PC-9 (cell line): Measurements from ENCODE around the gene OAF. TPM values are rescaled to one million over a fixed set of nuclear protein-coding genes. Genes with fewer than 3 reads are reported as not detected.

Source experiments
- BruUV-seq: library from RNA; stranded (reverse); fragments of 400-500 nt; replicated peaks from 2 replicates; lab custom pipeline; 2021; lab: Mats Ljungman, UMichigan
- CTCF ChIA-PET: fragments of 300-600 bp; sonication (Branson Sonifier 250); formaldehyde crosslinking; loops from one replicate; lab custom pipeline; 2022; ENCODE audit warnings: antibody characterized with exemption; lab: Charles Lee
- POLR2A ChIA-PET: fragments of 300-600 bp; sonication (Branson Sonifier 250); formaldehyde crosslinking; loops from one replicate; lab custom pipeline; 2022; ENCODE audit warnings: antibody characterized with exemption; ENCODE audit not compliant: unreplicated experiment; lab: Charles Lee
- DNase-seq, 2 experiments: peaks; one replicate each; pipeline versions ENCODE4 v3.0.0 to v3.0.0-alpha.2; 2015 to 2022; ENCODE audit warnings: mixed read lengths in 1 of 2
- H2AFZ ChIP-seq: fragments of 200-600 bp; sonication (generic); 2 replicates; pipeline ENCODE4 v1.8.1; 2017; ENCODE audit warnings: antibody characterized with exemption
- H3F3A ChIP-seq: fragments of 200-600 bp; sonication (generic); 2 replicates; pipeline ENCODE4 v1.8.1; 2017; ENCODE audit warnings: antibody characterized with exemption, mild to moderate bottlenecking, low read depth; ENCODE audit not compliant: insufficient read depth
- H3K27ac ChIP-seq: fragments of 200-600 bp; sonication (generic); 2 replicates; pipeline ENCODE4 v1.6.1; 2016; ENCODE audit warnings: mixed run types
- H3K27me3 ChIP-seq: fragments of 200-600 bp; sonication (generic); 2 replicates; pipeline ENCODE4 v1.6.1; 2016; ENCODE audit warnings: low read depth, mixed run types; ENCODE audit not compliant: insufficient read depth
- H3K36me3 ChIP-seq: fragments of 200-600 bp; sonication (generic); 2 replicates; pipeline ENCODE4 v1.6.1; 2016; ENCODE audit warnings: low read depth, mixed run types
- H3K4me1 ChIP-seq: fragments of 200-600 bp; sonication (generic); replicated peaks from 2 replicates; pipeline ENCODE4 v1.6.1; 2016; ENCODE audit warnings: mixed run types; ENCODE audit not compliant: insufficient read depth
- H3K4me2 ChIP-seq: fragments of 200-600 bp; sonication (generic); 2 replicates; pipeline ENCODE4 v1.6.1; 2017; ENCODE audit warnings: mixed run types
- H3K4me3 ChIP-seq: fragments of 200-600 bp; sonication (generic); 2 replicates; pipeline ENCODE4 v1.6.1; 2016; ENCODE audit warnings: mixed run types
- H3K79me2 ChIP-seq: fragments of 200-600 bp; sonication (generic); 2 replicates; pipeline ENCODE4 v1.6.1; 2017; ENCODE audit warnings: low read depth, mixed run types
- H3K9me2 ChIP-seq: fragments of 200-600 bp; sonication (generic); 2 replicates; pipeline ENCODE4 v1.8.1; 2017; ENCODE audit warnings: mild to moderate bottlenecking; ENCODE audit not compliant: insufficient read depth
- H3K9me3 ChIP-seq: fragments of 200-600 bp; sonication (generic); 2 replicates; pipeline ENCODE4 v1.8.1; 2016; ENCODE audit warnings: low read depth; ENCODE audit not compliant: insufficient read depth
- H4K20me1 ChIP-seq: fragments of 200-600 bp; sonication (generic); 2 replicates; pipeline ENCODE4 v1.8.1; 2017; ENCODE audit not compliant: insufficient read depth
- CTCF ChIP-seq: fragments of 200-600 bp; sonication (generic); conservative IDR thresholded peaks from 2 replicates; pipeline ENCODE4 v1.6.1; 2017; ENCODE audit warnings: mixed run types, antibody characterized with exemption, mild to moderate bottlenecking, moderate library complexity
- EZH2 ChIP-seq: fragments of 200-600 bp; sonication (generic); IDR thresholded peaks from 2 replicates; pipeline ENCODE4 v1.8.0; 2017; ENCODE audit warnings: antibody characterized with exemption, low read depth
- intact Hi-C: fragments of 100-400 bp; cut with micrococcal nuclease; formaldehyde crosslinking; loops from one replicate; pipeline ENCODE4 v1.10.0; 2022; ENCODE audit not compliant: unreplicated experiment
- total RNA-seq: library from RNA; stranded (reverse); gene quantifications from 2 replicates; pipeline ENCODE4 v1.2.3, GENCODE V29; 2021

Gene OAF
- total RNA-seq, 1 experiment from 2014 or later, result 45.6 TPM

DNA sequence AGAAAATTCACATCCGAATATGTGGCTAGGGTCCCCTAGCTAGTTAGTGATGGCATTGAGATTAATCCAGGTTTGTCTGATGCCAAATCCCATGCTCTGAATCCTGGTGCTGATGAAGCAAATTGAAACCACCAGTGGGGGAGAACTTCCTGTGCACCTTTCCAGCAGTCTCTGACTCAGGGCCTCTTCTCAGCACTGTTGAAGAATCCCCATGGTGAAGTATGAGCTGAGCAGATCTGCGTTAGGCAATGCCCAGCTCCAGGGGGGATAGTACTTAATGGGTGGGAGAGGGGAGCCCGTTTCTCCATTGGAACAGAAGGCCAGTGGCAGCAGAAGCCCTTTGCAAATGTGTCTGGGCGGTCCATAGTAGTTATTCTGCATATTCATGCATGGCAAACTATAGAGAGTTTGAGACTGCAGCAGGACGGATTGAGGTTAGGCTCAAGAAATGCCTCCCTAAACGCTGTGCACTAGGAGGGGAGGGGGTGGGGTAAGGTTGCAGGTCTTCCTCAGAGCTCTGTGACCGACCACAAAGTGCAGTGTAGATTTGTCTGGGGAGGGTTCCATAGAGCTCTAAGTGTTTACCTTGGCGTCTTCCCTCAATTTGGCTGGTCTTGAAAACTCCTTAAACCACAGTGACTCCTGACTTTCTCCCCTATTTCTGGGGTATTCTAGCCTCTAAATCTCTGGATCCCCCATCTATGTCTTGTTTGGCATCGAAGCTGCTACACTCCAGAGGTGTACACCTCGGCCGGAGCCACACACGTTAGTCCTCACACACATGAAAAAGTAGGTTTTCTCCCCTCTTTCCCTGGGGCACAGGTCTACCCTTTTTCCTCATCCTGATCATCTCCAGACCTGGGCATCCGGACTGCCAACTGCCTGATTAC lies 33.9 kb downstream of the OAF start:
- H3K9me3 ChIP-seq, result no peaks in the 10 kb centered on the region
- ChIA-PET CTCF (interaction anchor here (0.6 kb wide), 1 partner anchor 338 kb away, joined by 3 read pairs; no protein-coding TSS in a partner anchor), POLR2A (no interaction called here)
- no peaks in the 10 kb centered on the region for H3K9me2 ChIP-seq
- H4K20me1 ChIP-seq, result no peaks in the 10 kb centered on the region
- no peak for DNase-seq
- intact Hi-C loops, result no loop called here
- H3F3A ChIP-seq, result peaks cover 13% of the 10 kb centered on the region
- H3K27ac ChIP-seq, result no peak overlapping the region
- TF ChIP-seq CTCF (no peak), EZH2 (no peak)
- H3K79me2 ChIP-seq, result no peaks in the 10 kb centered on the region
- H3K4me3 ChIP-seq, result no peak overlapping the region
- H3K4me1 ChIP-seq, result peaks cover 15% of the 10 kb centered on the region
- no peak overlapping the region for H2AFZ ChIP-seq
- no peaks in the 10 kb centered on the region for H3K36me3 ChIP-seq
- peaks cover 11% of the 10 kb centered on the region; the same call in 1 of the 2 replicates for H3K27me3 ChIP-seq
- BruUV-seq, result no TSS peak
- H3K4me2 ChIP-seq, result no peak overlapping the region

DNA sequence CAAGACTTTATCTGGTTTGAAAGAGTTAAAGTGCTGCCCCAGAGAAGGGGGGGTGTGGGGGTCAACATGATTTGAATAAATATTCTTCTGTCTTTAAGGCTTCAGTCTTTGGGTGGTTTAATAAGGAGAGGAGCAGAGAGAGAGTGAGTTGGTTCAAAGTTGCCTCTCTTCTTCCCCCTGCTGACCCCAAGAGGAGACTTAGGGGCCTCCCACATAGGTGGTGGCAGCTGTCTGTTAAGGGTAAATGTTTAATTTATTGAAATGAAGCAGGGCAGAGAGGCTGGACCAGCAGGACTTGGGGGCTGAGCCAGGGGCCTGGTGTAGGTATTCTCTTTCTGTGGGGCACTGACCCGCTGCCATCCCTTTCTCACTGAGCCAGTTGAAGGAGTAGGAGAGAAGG lies 34.6 kb downstream of the OAF start:
- Histone ChIP-seq H3K27me3 (peaks cover 11% of the 10 kb centered on the region; the same call in 1 of the 2 replicates), H2AFZ (no peak overlapping the region), H3K4me1 (peaks cover 15% of the 10 kb centered on the region), H3K4me2 (no peak overlapping the region), H3K27ac (no peak overlapping the region), H3K9me3 (no peaks in the 10 kb centered on the region), H3K4me3 (no peak overlapping the region), H3K9me2 (no peaks in the 10 kb centered on the region), H3F3A (peaks cover 13% of the 10 kb centered on the region), H4K20me1 (no peaks in the 10 kb centered on the region), H3K36me3 (no peaks in the 10 kb centered on the region), H3K79me2 (no peaks in the 10 kb centered on the region)
- TF ChIP-seq EZH2 (no peak), CTCF (no peak)
- POLR2A ChIA-PET, result no interaction called here
- CTCF ChIA-PET, result interaction anchor here (0.6 kb wide), 1 partner anchor 339 kb away, joined by 3 read pairs; no protein-coding TSS in a partner anchor
- no TSS peak for BruUV-seq
- intact Hi-C loops, result no loop called here
- no peak for DNase-seq

DNA sequence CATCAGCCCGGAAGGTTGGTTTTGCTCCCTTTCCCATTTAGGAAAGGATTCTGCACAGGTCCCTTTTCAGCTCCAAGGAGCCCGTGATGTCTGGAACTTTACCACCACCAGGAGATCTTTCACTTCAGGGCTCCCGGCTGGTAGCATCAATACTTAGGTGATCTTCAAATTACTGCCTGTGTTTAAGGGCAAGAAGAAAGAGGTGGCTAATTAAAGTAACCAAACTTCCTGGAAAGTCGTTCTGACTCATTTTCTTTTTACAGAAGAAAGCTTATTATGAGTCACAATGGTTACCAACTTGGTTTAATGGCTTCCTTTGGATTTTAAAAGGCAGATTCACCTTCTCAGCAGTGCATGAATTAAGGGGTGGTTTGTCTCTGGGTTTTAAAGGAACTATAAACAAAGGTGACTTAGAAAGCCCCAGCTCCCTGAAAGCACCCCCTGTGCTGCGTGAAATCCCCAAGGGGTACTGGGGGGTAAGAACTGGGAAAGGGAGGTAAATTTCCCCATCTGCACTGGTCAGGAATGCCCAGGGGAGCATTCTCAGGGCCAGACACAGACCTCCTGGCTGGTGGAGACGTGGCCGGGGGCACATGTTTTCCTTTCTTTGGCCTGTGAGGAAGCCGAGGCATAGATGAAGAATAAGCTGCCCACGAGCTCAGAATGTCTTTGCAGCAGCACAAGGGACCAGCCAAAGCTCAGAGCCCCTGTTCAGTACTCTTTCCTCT lies 37.9 kb downstream of the OAF start:
- DNase-seq, result peak in 1 of 2 experiments; percentile 87
- no peak overlapping the region for H2AFZ ChIP-seq
- H3K36me3 ChIP-seq, result no peaks in the 10 kb centered on the region
- H3K4me3 ChIP-seq, result no peak overlapping the region
- no peaks in the 10 kb centered on the region for H3K79me2 ChIP-seq
- H3K4me2 ChIP-seq, result peak overlapping the region; percentile 40
- no TSS peak for BruUV-seq
- TF ChIP-seq CTCF (no peak), EZH2 (no peak)
- peaks cover 15% of the 10 kb centered on the region for H3K4me1 ChIP-seq
- H3K27me3 ChIP-seq, result peaks cover 5% of the 10 kb centered on the region; the same call in 1 of the 2 replicates
- CTCF ChIA-PET, result interaction anchor here (1.0 kb wide), 1 partner anchor 13 kb away, joined by 5 read pairs; no protein-coding TSS in a partner anchor
- no peak overlapping the region for H3K27ac ChIP-seq
- H3K9me2 ChIP-seq, result no peaks in the 10 kb centered on the region
- intact Hi-C loops, result no loop called here
- POLR2A ChIA-PET, result no interaction called here
- peaks cover 13% of the 10 kb centered on the region for H3F3A ChIP-seq
- no peaks in the 10 kb centered on the region for H3K9me3 ChIP-seq
- no peaks in the 10 kb centered on the region for H4K20me1 ChIP-seq
